ENCODE results near the gene ENPP7.

GRCh38 chr17:79735096-79735495 is 4.4 kb downstream of the ENPP7 start:
- TF ChIP-seq CTCF (IDR thresholded peaks at IDR 0.05) (no peak), POLR2A (IDR thresholded peaks at IDR 0.05) (no peak)
